HPDE6-E6E7 (cell line): ENCODE results near the gene LENEP.

Experiments used
- DNase-seq: peaks from one replicate; pipeline ENCODE4 v3.0.0; 2011; ENCODE audit warnings: missing footprints; ENCODE audit errors: extremely low spot score

The LENEP gene

GRCh38 chr1:154960446-154961136 lies 32.8 kb upstream of the LENEP start:
- no peak for DNase-seq

DNA sequence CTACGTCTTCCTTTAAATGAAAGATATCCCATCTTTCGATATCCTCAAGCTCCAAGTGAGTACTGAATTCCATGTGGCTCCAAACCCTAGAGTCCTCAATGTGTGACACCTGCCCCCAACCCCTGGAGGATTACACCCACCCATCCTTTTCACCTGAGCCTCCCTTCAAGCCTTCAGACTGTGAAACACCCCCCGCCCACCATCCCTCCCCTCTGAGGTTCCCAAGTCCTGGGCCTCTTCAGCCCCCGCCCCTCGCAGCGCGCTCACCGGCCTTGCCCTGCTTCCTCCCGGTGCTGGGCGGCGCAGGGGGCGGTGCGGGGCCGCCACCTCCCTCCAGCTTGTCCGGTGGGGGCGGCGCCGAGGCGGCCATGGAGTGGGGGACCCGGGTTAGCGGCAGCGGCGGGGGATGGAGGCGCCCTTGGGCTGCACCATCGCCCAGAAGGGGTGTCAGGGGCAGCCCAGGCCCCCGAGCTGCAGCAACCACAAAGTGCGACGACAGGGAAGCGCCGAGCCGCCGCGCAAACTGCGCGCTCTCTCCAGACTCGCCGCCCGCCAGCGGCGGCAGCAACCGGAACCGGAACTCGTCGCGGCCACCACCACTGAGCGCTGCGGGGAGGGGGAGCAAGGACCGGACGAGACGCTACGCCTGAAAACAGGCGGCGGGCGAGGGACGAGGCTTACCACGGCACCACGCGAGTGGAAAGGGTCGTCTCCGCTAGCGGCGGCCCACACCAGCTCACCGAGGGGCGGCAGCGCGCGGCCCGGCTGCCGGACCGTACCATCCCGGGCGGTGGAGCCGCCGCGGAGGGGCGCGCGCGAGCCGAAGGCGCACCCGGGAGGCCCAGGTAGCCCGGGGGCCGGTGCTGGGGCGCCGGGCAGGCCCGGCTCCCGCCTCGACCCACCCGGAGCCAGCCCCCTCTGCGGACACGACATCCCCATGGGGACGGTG lies 31.9 kb upstream of the LENEP start, which contains the start of gene PYGO2:
Gene PYGO2 (minus strand): TSS at position 576 of the 949 bp plus-strand sequence. CDS start 206 bp downstream, at position 370.
- DNase-seq, result peak; percentile 79

DNA sequence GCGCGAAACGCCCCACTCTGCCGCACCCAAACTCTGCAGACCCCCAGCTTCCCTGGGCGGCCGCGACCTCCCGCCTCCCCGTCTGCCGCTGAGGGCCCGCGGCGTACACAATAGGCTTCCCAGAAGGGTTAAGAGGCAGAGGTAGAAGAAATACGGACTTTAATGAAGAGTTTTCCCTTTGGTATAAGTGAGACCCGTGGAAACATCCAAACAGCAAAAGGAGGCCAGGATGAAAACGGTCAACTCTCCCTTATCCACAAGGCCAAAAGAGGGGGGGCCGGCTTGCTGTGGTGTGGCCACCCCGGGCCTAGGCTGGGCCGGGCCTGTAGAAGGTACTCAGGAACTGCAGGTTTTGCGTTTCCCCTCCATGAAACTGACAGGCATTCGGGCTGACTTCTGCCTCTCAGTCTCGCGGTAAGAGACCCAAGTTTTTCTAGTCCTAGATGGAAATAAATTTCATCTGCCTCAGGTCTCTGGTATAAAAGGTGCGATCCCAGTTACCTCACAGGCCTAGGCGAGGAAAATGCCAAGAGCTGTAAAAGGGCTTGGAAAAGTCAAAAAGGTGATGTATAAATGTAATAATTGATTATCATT lies 31.1 kb upstream of the LENEP start:
- no peak for DNase-seq

GRCh38 chr1:154962795-154963330 lies 30.5 kb upstream of the LENEP start:
- no peak for DNase-seq

DNA sequence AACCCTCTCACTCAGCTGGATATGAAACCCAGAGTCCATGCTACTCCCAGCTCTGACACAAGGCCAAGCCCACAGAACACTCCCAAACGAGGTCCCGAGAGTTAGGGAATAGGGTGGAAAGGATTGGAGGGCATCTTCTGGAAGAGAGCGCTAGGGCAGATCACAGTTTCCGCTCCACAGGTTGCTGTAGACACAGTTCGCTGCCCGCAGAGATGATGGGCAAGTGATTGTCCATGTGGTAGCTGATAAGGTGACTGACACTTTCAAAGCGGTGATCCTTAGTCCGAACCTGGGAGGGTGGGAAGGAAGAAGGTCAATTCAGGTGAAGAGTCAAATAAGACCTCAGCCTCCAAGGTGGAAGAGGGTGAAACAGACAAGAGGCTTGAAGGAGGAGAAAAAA lies 29.7 kb upstream of the LENEP start:
- no peak for DNase-seq

DNA sequence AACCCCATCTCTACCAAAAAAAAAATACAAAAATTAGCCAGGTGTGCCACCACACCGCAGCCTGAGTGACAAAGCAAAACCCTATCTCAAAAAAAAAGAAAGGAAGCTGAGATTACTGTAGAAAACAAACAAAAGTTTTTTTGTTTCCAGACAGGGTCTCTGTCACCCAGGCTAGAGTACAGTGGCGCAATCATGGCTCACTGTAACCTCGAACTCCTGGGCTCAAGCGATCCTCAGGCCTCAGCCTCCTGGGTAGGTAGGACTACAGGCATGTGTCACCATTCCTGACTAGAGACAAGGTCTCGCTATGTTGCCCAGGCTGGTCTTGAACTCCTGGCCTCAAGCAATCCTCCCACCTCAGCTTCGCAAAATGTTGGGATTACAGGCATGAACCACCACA lies 29.0 kb upstream of the LENEP start:
- no peak for DNase-seq

DNA sequence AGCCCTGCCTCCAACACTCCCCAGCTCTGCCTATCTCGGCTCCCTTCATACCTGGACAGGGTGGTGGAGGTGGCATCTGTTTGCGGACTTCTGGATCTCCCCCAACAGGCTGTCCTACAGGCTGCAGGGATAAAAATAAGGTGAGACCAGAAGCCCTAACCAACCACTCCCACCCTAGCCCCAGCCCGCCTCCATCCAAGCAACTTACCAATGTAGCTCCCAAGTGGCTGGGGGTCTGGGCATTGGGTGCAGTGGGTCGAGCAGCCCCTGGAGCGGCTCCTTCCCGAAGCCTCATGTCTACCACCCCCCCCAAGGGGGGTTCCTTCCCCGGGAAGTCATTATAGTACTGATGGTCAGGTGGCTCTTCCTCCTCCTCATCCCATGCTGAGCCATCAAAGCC lies 27.3 kb upstream of the LENEP start:
- no peak for DNase-seq

- DNase-seq, result no peak
Observed at GRCh38 chr1:154967331-154967950, 25.9 kb upstream of the LENEP start.

- no peak for DNase-seq
Observed at GRCh38 chr1:154968731-154969130, 24.7 kb upstream of the LENEP start.

DNA sequence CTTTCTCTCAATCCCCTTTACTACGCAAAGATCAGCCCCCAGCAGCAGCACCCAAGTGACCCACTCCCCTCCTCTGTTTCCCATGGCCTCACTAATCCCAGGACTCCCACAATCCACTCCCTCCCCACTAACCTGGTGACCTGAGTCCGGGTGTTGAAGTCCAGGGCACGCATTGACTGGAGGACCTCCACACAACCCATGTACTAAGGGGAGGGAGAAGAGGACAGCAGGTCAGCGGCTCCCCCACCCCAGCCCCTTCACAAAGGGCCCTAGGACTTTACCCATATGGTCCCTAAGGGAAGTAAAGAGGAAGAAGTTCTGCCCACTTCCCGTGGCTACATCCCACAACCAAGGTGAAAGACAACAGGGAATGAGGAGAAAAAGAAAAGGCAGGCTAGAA lies 24.1 kb upstream of the LENEP start:
- DNase-seq, result no peak

- no peak for DNase-seq
Observed at GRCh38 chr1:154969860-154970452, 23.4 kb upstream of the LENEP start.

DNA sequence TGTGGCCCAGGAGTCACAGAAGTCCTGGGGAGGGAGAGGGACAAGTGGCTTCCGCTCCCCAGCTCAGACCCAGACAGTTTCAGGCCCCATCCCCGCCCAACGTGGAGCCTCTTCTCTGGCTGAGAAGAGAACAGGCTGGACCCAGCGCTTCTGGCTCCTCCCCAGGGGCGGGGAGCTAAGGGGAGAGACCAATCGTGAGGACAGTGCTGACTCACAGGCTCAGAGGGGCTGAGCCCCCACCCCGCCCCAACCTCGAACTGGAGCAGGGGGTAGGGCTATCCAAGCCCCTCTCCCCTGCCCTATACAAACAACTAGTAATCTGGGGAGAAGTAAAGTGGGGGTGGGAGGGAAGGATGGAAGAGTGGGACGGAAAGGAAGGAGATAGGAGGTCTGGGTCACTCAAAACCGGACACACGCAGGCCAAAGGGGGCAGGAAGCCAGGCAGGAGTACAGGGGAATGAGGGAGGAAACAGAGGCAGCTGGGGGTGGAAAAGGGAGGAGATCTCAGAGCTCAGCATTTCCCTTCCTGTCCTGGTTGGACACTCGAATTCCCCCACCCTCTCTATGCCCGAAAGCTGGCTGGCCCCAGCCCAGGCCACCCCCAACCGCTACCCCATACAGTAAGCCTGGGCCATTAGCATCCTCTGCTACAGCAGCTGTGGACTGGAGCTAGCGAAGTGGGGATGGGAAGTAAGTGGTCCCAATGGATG lies 22.6 kb upstream of the LENEP start, which contains the start of gene SHC1:
Gene SHC1 (minus strand): TSS at position 117 of the 710 bp plus-strand sequence. CDS start 221 bp downstream, outside the sequence.
- peak; percentile 93 for DNase-seq

- peak; percentile 49 for DNase-seq
Observed at GRCh38 chr1:154971341-154971998, 21.9 kb upstream of the LENEP start.

- DNase-seq, result no peak
Observed at GRCh38 chr1:154972213-154972516, 21.2 kb upstream of the LENEP start.

- peak; percentile 77 for DNase-seq
Observed at GRCh38 chr1:154972517-154973343, 20.7 kb upstream of the LENEP start.

DNA sequence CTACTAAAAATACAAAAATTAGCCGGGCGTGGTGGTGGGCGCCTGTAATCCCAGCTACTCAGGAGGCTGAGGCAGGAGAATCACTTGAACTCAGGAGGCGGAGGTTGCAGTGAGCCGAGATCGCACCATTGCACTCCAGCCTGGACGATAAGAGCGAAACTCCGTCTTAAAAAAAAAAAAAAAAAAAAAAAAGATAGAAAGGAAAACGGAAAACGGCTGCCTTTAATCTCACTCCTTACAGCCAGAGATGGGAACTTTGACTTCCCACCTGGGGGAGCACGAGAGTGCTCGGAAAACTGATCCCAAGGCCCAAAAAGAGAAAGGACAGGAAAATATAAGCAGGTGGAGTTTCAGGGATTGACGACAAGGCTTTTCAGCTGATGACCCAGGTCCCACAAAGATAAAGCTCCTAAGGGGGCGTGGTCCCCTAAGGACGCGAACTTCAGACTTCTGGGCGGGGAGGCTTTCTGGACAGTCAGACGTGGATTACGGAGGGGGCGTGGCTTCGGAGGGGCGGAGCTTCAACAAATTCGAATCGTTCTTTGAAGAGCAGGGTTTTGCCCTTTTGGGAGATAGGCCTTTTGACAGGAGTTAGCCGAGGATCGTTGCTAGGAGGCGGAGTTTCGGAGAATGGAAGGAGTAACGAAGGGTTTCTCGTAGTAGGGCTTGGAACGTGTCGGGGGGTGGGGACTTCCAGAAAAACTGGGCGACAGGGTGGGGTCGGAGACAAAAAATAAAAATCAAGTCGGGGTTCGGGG lies 19.9 kb upstream of the LENEP start:
- DNase-seq, result peak; percentile 76

GRCh38 chr1:154974102-154974807 lies 19.1 kb upstream of the LENEP start, which contains the start of gene CKS1B:
Gene CKS1B (plus strand): TSS chr1:154974681. CDS start chr1:154974746, 65 bp downstream.
- peak; percentile 95 for DNase-seq
